B cell (primary cell): ENCODE data around the gene SRP14. TPM values are rescaled to one million over a fixed set of nuclear protein-coding genes. Genes with fewer than 3 reads are reported as not detected.

Experiments
- ATAC-seq: fragments of 200-7000 bp; cut with Tn5 transposase; one replicate; pipeline ENCODE4 v1.10.0; 2021; ENCODE audit warnings: low read depth, mild to moderate bottlenecking, moderate number of reproducible peaks, moderate library complexity
- CTCF ChIA-PET: fragments of 350-600 bp; sonication (Branson Sonifier 250); formaldehyde crosslinking; loops from one replicate; lab custom pipeline; 2021; ENCODE audit warnings: antibody characterized with exemption, inconsistent platforms; lab: Charles Lee
- POLR2A ChIA-PET: fragments of 350-600 bp; sonication (Branson Sonifier 250); formaldehyde crosslinking; loops from one replicate; lab custom pipeline; 2021; ENCODE audit warnings: antibody characterized with exemption; lab: Charles Lee
- DNase-seq: peaks from one replicate; pipeline ENCODE4 v3.0.0; 2013
- H2AFZ ChIP-seq: 2 replicates; pipeline ENCODE4 v1.6.1; 2012; ENCODE audit warnings: mild to moderate bottlenecking, low read depth, low read length; ENCODE audit not compliant: insufficient read depth, poor library complexity, severe bottlenecking
- H3K27ac ChIP-seq, 2 donors: 1 replicate in 1 of 2; 2 replicates in 1 of 2; pipeline ENCODE4 v1.5.1; 2012 to 2013; ENCODE audit warnings: low read length in 2 of 2, mild to moderate bottlenecking in 2 of 2, moderate library complexity in 1 of 2
- H3K27me3 ChIP-seq, 4 experiments: fragments of 200-600 bp in 1 of 4; sonication (generic) in 1 of 4; replicated peaks in 1 of 4; 1 replicate in 2 of 4; 2 replicates in 2 of 4; pipeline versions ENCODE4 v1.6.1 to v1.7.0; 2013 to 2016; ENCODE audit warnings: low read length in 3 of 4, mild to moderate bottlenecking in 2 of 4, mixed read lengths in 1 of 4, moderate library complexity in 1 of 4; ENCODE audit not compliant: insufficient read depth in 4 of 4, control insufficient read depth in 3 of 4; ENCODE audit errors: control extremely low read depth in 1 of 4
- H3K36me3 ChIP-seq, 2 experiments: replicated peaks in 1 of 2; 1 replicate in 1 of 2; 2 replicates in 1 of 2; pipeline versions ENCODE4 v1.6.1 to v1.7.1; 2013; ENCODE audit warnings: low read length in 1 of 2; ENCODE audit not compliant: insufficient read depth in 2 of 2, control insufficient read depth in 1 of 2; ENCODE audit errors: control extremely low read depth in 1 of 2, extremely low read depth in 1 of 2
- H3K4me1 ChIP-seq, 2 donors: fragments of 200-600 bp in 1 of 2; sonication (generic) in 1 of 2; 1 replicate in 1 of 2; 2 replicates in 1 of 2; pipeline versions ENCODE4 v1.5.1 to v1.6.1; 2013 to 2017; ENCODE audit warnings: low read length in 2 of 2; ENCODE audit not compliant: control insufficient read depth in 2 of 2, insufficient read depth in 2 of 2
- H3K4me2 ChIP-seq: replicated peaks from 2 replicates; pipeline ENCODE3; 2012; ENCODE audit warnings: mild to moderate bottlenecking, low read depth, low read length; ENCODE audit not compliant: poor library complexity, severe bottlenecking
- H3K4me3 ChIP-seq, 5 experiments: fragments of 200-600 bp in 1 of 5; sonication (generic) in 1 of 5; 1 replicate in 3 of 5; 2 replicates in 2 of 5; pipeline versions ENCODE4 v1.5.1 to v1.7.0; 2011 to 2016; ENCODE audit warnings: low read length in 4 of 5, mild to moderate bottlenecking in 4 of 5, low read depth in 2 of 5, control low read depth in 1 of 5, moderate library complexity in 1 of 5; ENCODE audit not compliant: insufficient read depth in 1 of 5; ENCODE audit errors: control extremely low read depth in 1 of 5, extremely low read depth in 1 of 5
- H3K79me2 ChIP-seq: fragments of 200-600 bp; sonication (generic); one replicate; pipeline ENCODE4 v1.6.0; 2016; ENCODE audit warnings: low read length; ENCODE audit not compliant: control insufficient read depth, insufficient read depth
- H3K9ac ChIP-seq: fragments of 200-600 bp; sonication (generic); 2 replicates; pipeline ENCODE4 v1.6.1; 2017; ENCODE audit warnings: mild to moderate bottlenecking, low read length, moderate library complexity
- H3K9me3 ChIP-seq, 3 donors: one replicate each; pipeline versions ENCODE4 v1.6.1 to v1.7.1; 2013; ENCODE audit warnings: low read length in 2 of 3; ENCODE audit not compliant: control insufficient read depth in 2 of 3, insufficient read depth in 1 of 3; ENCODE audit errors: control extremely low read depth in 1 of 3
- H4K20me1 ChIP-seq: 2 replicates; pipeline ENCODE4 v1.6.0; 2012; ENCODE audit warnings: mild to moderate bottlenecking, low read length; ENCODE audit not compliant: insufficient read depth, control insufficient read depth, poor library complexity, severe bottlenecking
- H3K27ac Mint-ChIP-seq: one replicate; pipeline ENCODE4 v1.8.0; 2021; ENCODE audit warnings: mixed read lengths
- H3K27me3 Mint-ChIP-seq: one replicate; pipeline ENCODE4 v1.8.0; 2021; ENCODE audit warnings: mixed read lengths
- H3K4me1 Mint-ChIP-seq: one replicate; pipeline ENCODE4 v1.8.0; 2021; ENCODE audit warnings: mixed read lengths
- H3K4me3 Mint-ChIP-seq: one replicate; pipeline ENCODE4 v1.8.0; 2021; ENCODE audit warnings: mixed read lengths
- H3K9me3 Mint-ChIP-seq: one replicate; pipeline ENCODE4 v1.8.0; 2022; ENCODE audit warnings: mixed read lengths; ENCODE audit not compliant: insufficient read depth
- EZH2 ChIP-seq: IDR thresholded peaks from 2 replicates; pipeline ENCODE4 v1.6.1; 2012; ENCODE audit warnings: borderline replicate concordance, low read depth, mild to moderate bottlenecking, moderate library complexity, low read length; ENCODE audit not compliant: insufficient read depth, poor library complexity, severe bottlenecking
- WGBS: methylation state at CpG from one replicate; pipeline ENCODE4 v1.1.5; 2013; ENCODE audit warnings: missing lambda C conversion rate; ENCODE audit not compliant: insufficient coverage; 5-methylcytosine and 5-hydroxymethylcytosine counted together
- intact Hi-C: fragments of 100-400 bp; cut with micrococcal nuclease; formaldehyde crosslinking; loops from one replicate; pipeline ENCODE4 v1.10.0; 2022
- polyA plus RNA-seq: library from polyadenylated mRNA; depleted of rRNA; stranded (reverse); fragments of >200 nt; gene quantifications from 2 replicates; pipeline ENCODE4 v1.2.3, GENCODE V29; 2012
- total RNA-seq, 2 donors: library from RNA; stranded (reverse); fragments of 120-200 nt in 1 of 2; gene quantifications; 1 replicate in 1 of 2; 2 replicates in 1 of 2; pipeline versions ENCODE4 v1.2.3 to v1.2.4, GENCODE V29; 2013 to 2022
- TF ChIP-seq, protein P1 (sequence below): fragments of 200-600 bp; IDR thresholded peaks from one replicate; pipeline ENCODE4 v1.8.0; 2022; ENCODE audit warnings: antibody characterized with exemption, mild to moderate bottlenecking

The SRP14 gene
- total and polyA plus RNA-seq, 2 donors (not counting 1 experiment from before 2014, with no cell fraction given) = 120 to 131 TPM

DNA sequence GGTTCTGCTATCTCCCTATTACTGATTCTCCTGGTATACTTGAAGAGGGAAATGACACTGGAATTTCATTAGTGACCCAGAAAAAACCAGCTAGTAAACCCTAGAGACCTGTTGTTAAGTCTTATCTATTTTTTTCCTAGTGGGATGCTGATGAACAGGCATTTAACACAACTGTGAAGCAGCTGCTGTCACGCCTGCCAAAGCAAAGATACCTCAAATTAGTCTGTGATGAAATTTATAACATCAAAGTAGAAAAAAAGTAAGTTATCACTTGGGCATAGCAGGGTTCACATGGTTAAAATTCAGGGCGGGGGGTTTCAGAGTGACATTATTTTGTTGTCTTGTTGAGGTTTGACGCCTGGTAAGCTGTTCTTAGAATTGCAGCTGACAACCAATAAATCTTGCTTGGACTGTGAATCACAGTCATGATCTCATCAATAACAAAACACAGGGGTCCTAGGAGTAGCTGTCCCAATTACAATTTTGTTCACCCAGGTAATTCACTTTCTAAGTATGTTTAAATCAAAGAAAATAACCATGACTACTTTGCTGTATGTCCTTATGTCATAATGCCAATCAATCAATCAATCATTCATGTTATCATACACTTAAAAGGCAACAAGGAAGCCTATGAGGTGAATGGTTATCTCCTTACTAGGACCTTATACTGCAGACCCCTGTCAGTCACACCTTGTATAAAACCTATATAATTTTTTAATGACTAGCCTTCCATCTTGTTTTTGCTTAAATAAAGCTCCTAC lies 4.6 kb downstream of the SRP14 start:
- POLR2A ChIA-PET = interaction anchor here (1.7 kb wide), 1 partner anchor 72 kb away, joined by 5 read pairs; no protein-coding TSS in a partner anchor
- Histone ChIP-seq H3K79me2 (peaks cover 17% of the 10 kb centered on the region), H2AFZ (no peak overlapping the region), H3K4me2 (no peak overlapping the region), H3K27ac (no peak overlapping the region), H3K4me3 (no peak overlapping the region), H3K4me1 (peaks cover 9 to 11% of the 10 kb centered on the region in 2 donors), H4K20me1 (no peaks in the 10 kb centered on the region), H3K9me3 (no peaks in the 10 kb centered on the region), H3K9ac (no peak overlapping the region), H3K36me3 (peaks cover 9 to 63% of the 10 kb centered on the region in 2 experiments), H3K27me3 (no peaks in the 10 kb centered on the region)
- Mint-ChIP-seq H3K27me3 (no peaks in the 10 kb centered on the region), H3K4me3 (no peak overlapping the region), H3K27ac (no peak overlapping the region), H3K9me3 (no peaks in the 10 kb centered on the region), H3K4me1 (peaks cover 21% of the 10 kb centered on the region)
- CTCF ChIA-PET = interaction anchor here (1.1 to 17.9 kb wide), 8 partner anchors 10 to 241 kb away, joined by 3 to 934 read pairs (median 8); partner anchors contain the start of gene BMF
- WGBS = no CpG with 5 or more reads among the region's 3 CpGs
- no peak for ATAC-seq
- TF ChIP-seq, protein P1, sequence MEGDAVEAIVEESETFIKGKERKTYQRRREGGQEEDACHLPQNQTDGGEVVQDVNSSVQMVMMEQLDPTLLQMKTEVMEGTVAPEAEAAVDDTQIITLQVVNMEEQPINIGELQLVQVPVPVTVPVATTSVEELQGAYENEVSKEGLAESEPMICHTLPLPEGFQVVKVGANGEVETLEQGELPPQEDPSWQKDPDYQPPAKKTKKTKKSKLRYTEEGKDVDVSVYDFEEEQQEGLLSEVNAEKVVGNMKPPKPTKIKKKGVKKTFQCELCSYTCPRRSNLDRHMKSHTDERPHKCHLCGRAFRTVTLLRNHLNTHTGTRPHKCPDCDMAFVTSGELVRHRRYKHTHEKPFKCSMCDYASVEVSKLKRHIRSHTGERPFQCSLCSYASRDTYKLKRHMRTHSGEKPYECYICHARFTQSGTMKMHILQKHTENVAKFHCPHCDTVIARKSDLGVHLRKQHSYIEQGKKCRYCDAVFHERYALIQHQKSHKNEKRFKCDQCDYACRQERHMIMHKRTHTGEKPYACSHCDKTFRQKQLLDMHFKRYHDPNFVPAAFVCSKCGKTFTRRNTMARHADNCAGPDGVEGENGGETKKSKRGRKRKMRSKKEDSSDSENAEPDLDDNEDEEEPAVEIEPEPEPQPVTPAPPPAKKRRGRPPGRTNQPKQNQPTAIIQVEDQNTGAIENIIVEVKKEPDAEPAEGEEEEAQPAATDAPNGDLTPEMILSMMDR = no peak
- no peak for TF ChIP-seq EZH2
- no peak for DNase-seq
- intact Hi-C loops = no loop called here

DNA sequence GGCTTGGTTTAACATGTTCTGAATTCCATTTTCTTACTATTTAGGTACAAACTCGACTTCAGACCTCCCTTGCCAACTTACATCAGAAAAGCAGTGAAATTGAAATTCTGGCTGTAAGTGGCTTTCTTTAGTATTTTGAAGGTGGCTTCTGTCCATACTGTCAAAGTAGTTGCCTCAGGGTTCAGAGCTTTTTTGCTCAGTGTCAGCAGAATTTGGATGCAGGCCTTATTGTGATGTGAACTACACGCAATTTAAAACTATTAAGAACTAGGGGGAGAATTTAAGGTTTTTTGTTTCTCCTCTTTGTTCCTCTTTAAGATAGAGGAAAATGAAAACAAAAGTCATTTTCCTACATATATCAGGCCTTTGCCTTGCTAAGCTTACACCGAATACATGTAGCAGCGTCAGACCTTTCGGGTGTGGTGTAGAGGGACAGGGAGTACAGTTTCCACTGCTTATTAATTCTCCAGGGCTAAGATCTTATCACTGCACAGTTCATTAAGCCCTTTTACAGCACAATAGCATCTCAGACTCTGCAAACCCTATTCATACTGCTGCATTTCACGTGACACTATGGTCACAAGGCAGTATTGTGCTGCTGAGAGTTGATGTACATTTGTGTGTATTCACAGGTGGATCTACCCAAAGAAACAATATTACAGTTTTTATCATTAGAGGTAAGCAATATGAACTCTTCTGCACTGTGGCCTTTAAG lies 6.7 kb downstream of the SRP14 start:
- H3K36me3 ChIP-seq = peaks cover 10 to 66% of the 10 kb centered on the region in 2 experiments
- no peaks in the 10 kb centered on the region for H3K27me3 ChIP-seq
- H3K27ac Mint-ChIP-seq = no peak overlapping the region
- POLR2A ChIA-PET = no interaction called here
- H3K27me3 Mint-ChIP-seq = no peaks in the 10 kb centered on the region
- H3K4me1 Mint-ChIP-seq = peaks cover 4% of the 10 kb centered on the region
- no peaks in the 10 kb centered on the region for H3K79me2 ChIP-seq
- whole genome bisulfite sequencing = no CpG with 5 or more reads among the region's 6 CpGs
- TF ChIP-seq, protein P1 = no peak
- TF ChIP-seq EZH2 = no peak
- DNase-seq (no peak), ATAC-seq (no peak)
- no peak overlapping the region for H3K27ac ChIP-seq
- no peak overlapping the region for H3K4me3 ChIP-seq
- no peak overlapping the region for H2AFZ ChIP-seq
- H4K20me1 ChIP-seq = no peaks in the 10 kb centered on the region
- no peak overlapping the region for H3K4me2 ChIP-seq
- H3K4me3 Mint-ChIP-seq = no peak overlapping the region
- intact Hi-C loops = no loop called here
- no peaks in the 10 kb centered on the region for H3K9me3 Mint-ChIP-seq
- H3K9me3 ChIP-seq = no peaks in the 10 kb centered on the region
- H3K4me1 ChIP-seq = no peaks in the 10 kb centered on the region
- H3K9ac ChIP-seq = no peak overlapping the region
- CTCF ChIA-PET = interaction anchor here (2.0 to 17.9 kb wide), 3 partner anchors 13 to 243 kb away, joined by 4 to 316 read pairs (median 15); no protein-coding TSS in a partner anchor
